ENCODE measurements around the gene ROPN1L.

DNA sequence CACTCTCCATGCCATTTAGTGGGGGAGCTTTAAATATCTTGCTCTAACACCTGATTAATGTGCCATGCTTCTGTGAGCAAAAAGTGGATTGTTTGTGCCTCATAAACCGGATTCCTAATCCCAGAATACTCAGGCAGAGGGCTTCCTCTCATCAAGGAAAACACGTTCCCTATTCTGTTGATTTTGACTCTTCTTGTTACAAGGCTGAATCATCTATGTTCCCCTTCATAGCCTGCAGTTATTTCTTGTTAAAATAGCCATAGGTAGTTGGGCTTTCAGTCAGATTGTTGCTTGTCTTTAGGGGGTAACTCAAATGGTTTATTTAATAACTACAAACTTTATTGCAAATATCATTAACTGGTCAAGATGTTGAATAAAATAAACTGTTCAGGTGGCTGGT, 26.6 kb downstream of the ROPN1L start:
- TF ChIP-seq, protein P1, sequence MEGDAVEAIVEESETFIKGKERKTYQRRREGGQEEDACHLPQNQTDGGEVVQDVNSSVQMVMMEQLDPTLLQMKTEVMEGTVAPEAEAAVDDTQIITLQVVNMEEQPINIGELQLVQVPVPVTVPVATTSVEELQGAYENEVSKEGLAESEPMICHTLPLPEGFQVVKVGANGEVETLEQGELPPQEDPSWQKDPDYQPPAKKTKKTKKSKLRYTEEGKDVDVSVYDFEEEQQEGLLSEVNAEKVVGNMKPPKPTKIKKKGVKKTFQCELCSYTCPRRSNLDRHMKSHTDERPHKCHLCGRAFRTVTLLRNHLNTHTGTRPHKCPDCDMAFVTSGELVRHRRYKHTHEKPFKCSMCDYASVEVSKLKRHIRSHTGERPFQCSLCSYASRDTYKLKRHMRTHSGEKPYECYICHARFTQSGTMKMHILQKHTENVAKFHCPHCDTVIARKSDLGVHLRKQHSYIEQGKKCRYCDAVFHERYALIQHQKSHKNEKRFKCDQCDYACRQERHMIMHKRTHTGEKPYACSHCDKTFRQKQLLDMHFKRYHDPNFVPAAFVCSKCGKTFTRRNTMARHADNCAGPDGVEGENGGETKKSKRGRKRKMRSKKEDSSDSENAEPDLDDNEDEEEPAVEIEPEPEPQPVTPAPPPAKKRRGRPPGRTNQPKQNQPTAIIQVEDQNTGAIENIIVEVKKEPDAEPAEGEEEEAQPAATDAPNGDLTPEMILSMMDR (IDR thresholded peaks at IDR 0.05) = no peak
- no peak for TF ChIP-seq POLR2A (IDR thresholded peaks at IDR 0.05)
